GM08714 (cell line): ENCODE data around the gene PTGER3.
"Not testable (repeated sequence)": the region's sequence is repeated elsewhere in the genome, so short reads cannot be mapped to it uniquely, and the experiment has no call there.

Experiments
- H3K4me3 ChIP-seq: fragments of 200-500 bp; sonication (Bioruptor generic); 2 replicates; pipeline ENCODE4 v1.5.1; 2014; ENCODE audit warnings: mild to moderate bottlenecking, low read length, inconsistent platforms
- ZNF274 ChIP-seq: IDR thresholded peaks from 2 replicates; pipeline ENCODE4 v1.6.1; 2012; ENCODE audit warnings: mild to moderate bottlenecking, low read depth, low read length

PTGER3 gene

GRCh38 chr1:70966018-70966638, 81.5 kb downstream of the PTGER3 start:
- TF ChIP-seq ZNF274 = no peak

GRCh38 chr1:70963374-70963773, 84.2 kb downstream of the PTGER3 start:
- no peak overlapping the region for H3K4me3 ChIP-seq
- no peak for TF ChIP-seq ZNF274

More at GRCh38 chr1:70966018-70966638, 81.5 kb downstream of the PTGER3 start:
- no peak overlapping the region for H3K4me3 ChIP-seq

GRCh38 chr1:70961374-70961975, 86.1 kb downstream of the PTGER3 start:
- no peak for TF ChIP-seq ZNF274
- no peak overlapping the region for H3K4me3 ChIP-seq

GRCh38 chr1:70948396-70949017, 99.1 kb downstream of the PTGER3 start:
- no peak for TF ChIP-seq ZNF274
- no peak overlapping the region for H3K4me3 ChIP-seq

- no peak for TF ChIP-seq ZNF274
- no peak overlapping the region for H3K4me3 ChIP-seq
Observed at GRCh38 chr1:70947835-70948234, 99.8 kb downstream of the PTGER3 start.

- no peak for TF ChIP-seq ZNF274
- H3K4me3 ChIP-seq = no peak overlapping the region
Observed at GRCh38 chr1:70945676-70946075, 101.9 kb downstream of the PTGER3 start.

GRCh38 chr1:70945251-70945650, 102.4 kb downstream of the PTGER3 start:
- H3K4me3 ChIP-seq = no peak overlapping the region
- no peak for TF ChIP-seq ZNF274

- no peak for TF ChIP-seq ZNF274
- H3K4me3 ChIP-seq = no peak overlapping the region
Observed at GRCh38 chr1:70941563-70941962, 106.1 kb downstream of the PTGER3 start.

GRCh38 chr1:70940398-70940797, 107.2 kb downstream of the PTGER3 start:
- not testable (repeated sequence) for H3K4me3 ChIP-seq

GRCh38 chr1:70934194-70934961, 113.2 kb downstream of the PTGER3 start:
- no peak overlapping the region for H3K4me3 ChIP-seq
- no peak for TF ChIP-seq ZNF274

GRCh38 chr1:70930062-70930461, 117.6 kb downstream of the PTGER3 start:
- TF ChIP-seq ZNF274 = no peak
- no peak overlapping the region for H3K4me3 ChIP-seq

GRCh38 chr1:70922196-70922595, 125.4 kb downstream of the PTGER3 start:
- TF ChIP-seq ZNF274 = no peak

More at GRCh38 chr1:70922196-70922595, 125.4 kb downstream of the PTGER3 start:
- H3K4me3 ChIP-seq = no peak overlapping the region
